SKM-1 (cell line): Measurements from ENCODE around the gene SEL1L2.
"Not testable (repeated sequence)": the region's sequence is repeated elsewhere in the genome, so short reads cannot be mapped to it uniquely, and the experiment has no call there.

ENCODE experiments used
- DNase-seq: peaks from one replicate; lab custom pipeline; 2025; ENCODE audit not compliant: unreplicated experiment; lab: John Stamatoyannopoulos, UW

Gene SEL1L2

DNA sequence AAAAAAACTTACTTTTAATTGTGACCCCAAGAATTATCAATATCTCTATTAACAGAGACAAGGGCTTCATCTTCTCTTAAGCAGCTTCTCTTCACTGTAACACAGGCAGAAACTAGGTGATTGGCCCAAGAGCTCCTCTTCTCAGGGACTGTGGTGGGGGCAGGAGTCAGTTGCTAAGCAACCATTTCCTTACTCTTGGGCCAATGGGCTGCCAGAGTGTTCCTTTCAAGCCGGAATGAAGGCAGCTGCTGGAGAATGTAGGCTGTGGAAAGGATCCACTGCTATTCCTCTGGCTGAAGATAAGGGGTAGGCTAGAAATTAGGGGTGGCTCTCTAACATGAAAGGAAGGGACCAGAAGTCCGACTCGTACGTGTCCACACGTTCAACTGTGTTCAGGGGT lies at the start of gene SEL1L2:
Gene SEL1L2, minus strand, starts transcription at position 150 of the 400 bp plus-strand sequence. Its CDS starts 80 bp downstream, at position 70.
- DNase-seq = no peak

DNA sequence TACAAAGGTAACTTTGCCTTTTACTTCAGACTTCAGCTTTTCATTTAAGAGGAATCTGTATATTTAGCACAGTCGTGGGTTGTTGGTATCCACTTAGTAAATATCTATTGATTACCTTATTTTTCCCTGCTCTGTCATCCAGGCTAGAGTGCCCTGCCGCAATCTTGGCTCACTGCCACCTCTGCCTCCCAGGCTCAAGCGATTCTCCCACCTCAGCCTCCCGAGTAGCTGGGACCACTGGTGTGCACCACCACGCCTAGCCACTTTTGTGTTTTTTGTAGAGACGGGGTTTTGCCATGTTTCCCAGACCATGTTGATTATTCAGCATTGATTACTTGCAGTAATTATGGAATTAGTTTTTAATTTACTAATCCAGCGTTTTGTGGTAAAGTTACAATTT lies 46.2 kb upstream of the SEL1L2 start:
- no peak for DNase-seq

DNA sequence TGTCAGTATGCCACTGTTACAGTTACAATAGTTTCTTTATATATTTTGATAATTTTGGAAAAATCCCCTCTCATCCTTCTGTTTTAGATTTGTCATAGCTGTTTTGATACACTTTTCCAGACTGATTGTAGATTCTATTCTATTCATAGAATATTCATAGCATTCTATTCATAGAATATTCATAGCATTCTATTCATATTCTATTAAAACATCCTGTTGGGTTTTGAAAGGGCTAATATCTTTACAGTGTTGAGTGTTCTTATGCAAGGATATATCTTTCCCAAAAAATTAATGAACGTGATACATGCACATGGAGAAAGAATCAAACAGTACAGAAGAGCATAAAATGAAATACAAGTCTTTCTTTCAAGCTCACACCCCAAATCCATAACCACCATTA lies 42.9 kb upstream of the SEL1L2 start:
- DNase-seq = no peak

GRCh38 chr20:14030991-14031390 lies 40.6 kb upstream of the SEL1L2 start:
- DNase-seq = no peak

- DNase-seq = no peak
Measured at GRCh38 chr20:14012671-14013070, 22.3 kb upstream of the SEL1L2 start.

DNA sequence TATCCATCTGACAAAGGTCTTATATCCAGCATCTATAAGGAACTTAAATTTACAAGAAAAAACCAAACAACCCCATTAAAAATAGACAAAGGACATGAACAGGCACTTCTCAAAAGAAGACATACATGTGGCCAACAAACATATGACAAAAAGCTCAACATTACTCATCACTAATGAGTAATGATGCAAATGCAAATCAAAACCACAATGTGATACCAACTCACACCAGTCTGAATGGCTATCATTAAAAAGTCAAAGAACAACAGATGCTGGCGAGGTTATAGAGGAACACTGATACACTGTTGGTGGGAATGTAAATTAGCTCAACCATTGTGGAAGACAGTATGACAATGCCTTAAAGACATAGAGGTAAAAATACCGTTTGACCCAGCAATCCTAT lies 18.8 kb upstream of the SEL1L2 start:
- no peak for DNase-seq

DNA sequence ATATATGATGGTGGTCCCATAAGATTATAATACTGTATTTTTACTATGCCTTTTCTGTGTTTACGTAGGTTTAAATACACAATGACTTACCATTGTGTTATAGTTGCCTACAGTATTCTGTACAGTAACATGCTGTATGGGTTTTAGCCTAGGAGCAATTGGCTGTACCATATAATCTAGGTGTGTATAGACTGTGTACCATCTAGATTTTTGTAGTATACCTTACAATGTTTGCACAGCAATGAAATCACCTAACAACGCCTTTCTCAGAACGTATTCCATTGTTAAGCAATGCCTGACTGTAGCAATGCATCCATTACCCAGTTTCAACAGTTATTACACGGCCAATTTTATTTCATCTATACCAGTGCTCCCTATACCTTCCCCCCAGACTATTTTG lies 15.6 kb upstream of the SEL1L2 start:
- no peak for DNase-seq

GRCh38 chr20:14000917-14001316 lies 10.5 kb upstream of the SEL1L2 start:
- no peak for DNase-seq

- no peak for DNase-seq
Measured at GRCh38 chr20:13996265-13996664, 5.9 kb upstream of the SEL1L2 start.

GRCh38 chr20:13995841-13996240 lies 5.4 kb upstream of the SEL1L2 start:
- no peak for DNase-seq

GRCh38 chr20:13995086-13995665 lies 4.8 kb upstream of the SEL1L2 start, which contains the start of gene MACROD2:
TSS of gene MACROD2 (plus strand) at chr20:13995516.
- DNase-seq = peak; percentile 53

- DNase-seq = not testable (repeated sequence)
Measured at GRCh38 chr20:13991955-13992354, 1.5 kb upstream of the SEL1L2 start.

DNA sequence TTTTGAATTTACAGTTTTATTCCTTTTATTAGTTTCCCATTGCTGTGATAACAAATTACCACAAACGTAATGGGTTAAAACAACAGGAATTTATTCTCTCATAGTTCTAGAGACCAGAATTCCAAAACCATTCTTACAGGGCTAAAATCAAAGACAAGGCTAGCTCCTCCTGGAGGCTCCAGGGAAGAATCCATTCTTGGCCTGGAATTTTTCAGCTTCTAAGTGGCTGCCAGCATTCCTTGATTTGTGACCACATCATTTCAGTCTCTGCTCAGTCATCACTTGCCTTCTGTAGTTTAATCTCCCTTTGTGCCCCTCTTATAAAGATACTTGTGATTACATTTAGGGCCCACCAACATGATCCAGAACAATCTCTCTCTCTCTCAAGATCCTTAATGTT lies 897 bp upstream of the SEL1L2 start:
- DNase-seq = no peak

GRCh38 chr20:13984211-13984610 lies 6.2 kb downstream of the SEL1L2 start:
- DNase-seq = no peak

DNA sequence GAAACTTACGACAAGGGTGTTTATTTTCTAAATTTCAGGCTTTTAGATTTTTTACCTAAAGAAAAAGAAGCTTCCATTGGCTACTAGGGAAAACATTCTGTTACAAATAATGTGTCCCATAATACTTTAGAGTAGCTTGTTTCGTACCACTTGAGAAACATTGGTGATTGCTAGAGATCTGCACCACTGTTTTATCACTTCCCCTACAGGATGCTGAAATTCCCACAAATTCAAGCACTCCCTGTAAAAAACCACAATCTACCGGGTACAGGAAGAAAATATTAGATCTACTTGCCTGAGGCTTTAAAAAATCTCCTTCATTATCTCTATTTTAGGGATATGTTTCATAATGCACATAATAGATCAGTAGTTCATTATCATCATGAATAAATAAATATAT lies 29.9 kb downstream of the SEL1L2 start:
- no peak for DNase-seq

- DNase-seq = no peak
Measured at GRCh38 chr20:13960119-13960518, 30.3 kb downstream of the SEL1L2 start.

GRCh38 chr20:13953227-13953626 lies 37.2 kb downstream of the SEL1L2 start:
- no peak for DNase-seq

GRCh38 chr20:13947719-13948118 lies 42.7 kb downstream of the SEL1L2 start:
- no peak for DNase-seq

DNA sequence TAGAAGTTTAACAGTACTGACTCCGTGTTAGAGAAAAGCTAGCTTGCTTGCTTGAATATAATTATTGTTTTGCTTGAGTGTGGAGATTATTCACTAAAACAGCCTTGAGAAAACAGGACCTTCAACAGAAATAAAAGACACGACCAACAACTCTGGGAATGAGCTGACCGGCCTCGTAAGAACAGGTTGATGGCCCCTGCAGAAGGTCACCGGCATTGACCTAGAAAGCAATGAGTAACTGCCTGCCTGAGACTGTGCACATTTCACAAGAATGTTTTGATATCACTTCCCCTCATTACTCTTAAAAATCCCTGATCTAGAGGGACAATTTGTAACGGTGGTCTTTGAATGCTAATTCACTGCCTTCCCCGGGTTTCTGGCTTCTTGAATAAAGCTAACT lies 49.4 kb downstream of the SEL1L2 start:
- DNase-seq = no peak

GRCh38 chr20:13936781-13937576 lies 53.4 kb downstream of the SEL1L2 start:
- no peak for DNase-seq

DNA sequence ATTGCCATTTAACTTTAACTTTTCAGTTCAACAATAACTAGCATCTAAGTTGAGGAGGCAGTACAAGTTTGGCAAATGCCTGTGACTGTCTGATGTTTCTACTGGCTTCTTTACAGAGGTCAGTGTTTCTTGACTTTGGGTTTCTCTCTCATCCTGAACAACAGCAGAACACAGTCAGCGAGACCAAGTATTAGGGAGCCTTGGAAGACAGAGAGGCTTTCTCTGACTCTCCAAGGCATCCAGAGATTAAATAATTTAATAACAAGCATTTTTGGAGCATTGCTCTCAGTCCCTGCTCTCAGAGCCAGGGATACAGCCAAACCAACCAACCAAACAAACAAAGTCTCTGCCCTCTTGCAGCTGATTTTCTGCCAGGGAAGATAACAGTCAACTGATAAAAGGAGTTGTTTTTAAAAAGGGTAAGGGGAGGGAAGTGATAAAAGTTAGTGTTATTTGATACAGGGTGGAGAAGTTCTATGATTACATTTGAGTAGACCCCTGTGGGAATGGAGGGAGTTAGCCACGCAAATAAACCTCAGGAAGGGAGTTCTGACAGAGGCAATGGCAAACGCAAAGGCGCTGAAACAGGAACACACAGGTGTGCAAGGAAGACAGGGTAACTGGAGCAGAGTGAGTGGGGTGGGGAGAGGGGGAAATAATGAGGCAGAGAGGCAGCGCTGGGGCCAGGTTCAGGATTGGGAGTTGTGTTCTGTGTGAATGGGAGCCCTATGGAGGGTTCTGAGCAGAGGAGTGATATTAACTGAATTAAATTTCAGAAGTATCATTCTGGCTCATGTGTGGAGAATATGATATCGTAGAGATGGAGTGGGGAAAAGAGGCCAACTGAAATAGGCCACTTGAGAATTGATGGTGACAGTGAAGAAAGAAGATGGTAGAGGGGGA lies 55.2 kb downstream of the SEL1L2 start:
- no peak for DNase-seq

GRCh38 chr20:13930281-13930680 lies 60.1 kb downstream of the SEL1L2 start:
- DNase-seq = no peak
